Astrocyte of the cerebellum (primary cell): ENCODE data around the gene LRRC36.

Experiments used
- DNase-seq: peaks from one replicate; pipeline ENCODE4 v3.0.0-alpha.2; 2011; ENCODE audit warnings: low read depth
- H3K4me3 ChIP-seq: 2 replicates; pipeline ENCODE4 v1.5.1; 2011; ENCODE audit warnings: mild to moderate bottlenecking, low read depth, low read length, moderate library complexity
- in situ Hi-C: cut with HindIII; loops from 2 replicates; pipeline ENCODE4 v1.10.0; 2017; ENCODE audit warnings: low sequenced_read_pairs
- TF ChIP-seq, protein P1 (sequence below): IDR thresholded peaks from 2 replicates; pipeline ENCODE4 v1.5.1; 2012; ENCODE audit warnings: low read length, low read depth, moderate library complexity, mild to moderate bottlenecking; ENCODE audit errors: missing control alignments

LRRC36 gene

GRCh38 chr16:67326115-67326471 is 522 bp upstream of the LRRC36 start:
- no peak for DNase-seq
- TF ChIP-seq, protein P1, sequence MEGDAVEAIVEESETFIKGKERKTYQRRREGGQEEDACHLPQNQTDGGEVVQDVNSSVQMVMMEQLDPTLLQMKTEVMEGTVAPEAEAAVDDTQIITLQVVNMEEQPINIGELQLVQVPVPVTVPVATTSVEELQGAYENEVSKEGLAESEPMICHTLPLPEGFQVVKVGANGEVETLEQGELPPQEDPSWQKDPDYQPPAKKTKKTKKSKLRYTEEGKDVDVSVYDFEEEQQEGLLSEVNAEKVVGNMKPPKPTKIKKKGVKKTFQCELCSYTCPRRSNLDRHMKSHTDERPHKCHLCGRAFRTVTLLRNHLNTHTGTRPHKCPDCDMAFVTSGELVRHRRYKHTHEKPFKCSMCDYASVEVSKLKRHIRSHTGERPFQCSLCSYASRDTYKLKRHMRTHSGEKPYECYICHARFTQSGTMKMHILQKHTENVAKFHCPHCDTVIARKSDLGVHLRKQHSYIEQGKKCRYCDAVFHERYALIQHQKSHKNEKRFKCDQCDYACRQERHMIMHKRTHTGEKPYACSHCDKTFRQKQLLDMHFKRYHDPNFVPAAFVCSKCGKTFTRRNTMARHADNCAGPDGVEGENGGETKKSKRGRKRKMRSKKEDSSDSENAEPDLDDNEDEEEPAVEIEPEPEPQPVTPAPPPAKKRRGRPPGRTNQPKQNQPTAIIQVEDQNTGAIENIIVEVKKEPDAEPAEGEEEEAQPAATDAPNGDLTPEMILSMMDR: no peak
- in situ Hi-C loops: loop anchor here (5.0 kb wide), 2 partner anchors 41 to 71 kb away; no protein-coding TSS in a partner anchor
- H3K4me3 ChIP-seq: peak overlapping the region; percentile 53

DNA sequence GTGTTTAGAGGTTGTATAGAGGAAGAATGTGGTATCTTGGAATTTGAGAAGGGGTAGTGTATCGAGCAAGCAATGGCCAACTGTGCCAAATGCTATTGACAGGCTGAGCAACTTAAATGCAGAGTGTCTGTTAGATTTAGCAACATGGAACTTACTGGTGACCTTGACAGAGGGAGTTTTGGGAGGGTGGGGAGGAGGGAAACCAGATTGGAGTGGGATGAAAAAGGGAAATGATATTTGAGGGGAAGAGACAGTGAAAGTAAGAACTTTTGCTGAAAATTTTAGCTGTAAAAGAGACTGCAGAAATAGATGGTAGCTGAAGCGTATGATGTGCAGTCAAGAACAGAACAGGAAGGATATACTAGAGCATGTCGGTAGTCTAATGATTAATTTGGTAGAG is 1.1 kb downstream of the LRRC36 start:
- TF ChIP-seq, protein P1: no peak
- in situ Hi-C loops: loop anchor here (5.0 kb wide), 2 partner anchors 40 to 70 kb away; no protein-coding TSS in a partner anchor

GRCh38 chr16:67329901-67330300 is 3.3 kb downstream of the LRRC36 start:
- no peak overlapping the region for H3K4me3 ChIP-seq
- in situ Hi-C loops: loop anchor here (5.0 kb wide), 2 partner anchors 37 to 67 kb away; no protein-coding TSS in a partner anchor
- DNase-seq: no peak
- TF ChIP-seq, protein P1: no peak

More for the DNA sequence above, 1.1 kb downstream of the LRRC36 start:
- H3K4me3 ChIP-seq: no peak overlapping the region
- no peak for DNase-seq

DNA sequence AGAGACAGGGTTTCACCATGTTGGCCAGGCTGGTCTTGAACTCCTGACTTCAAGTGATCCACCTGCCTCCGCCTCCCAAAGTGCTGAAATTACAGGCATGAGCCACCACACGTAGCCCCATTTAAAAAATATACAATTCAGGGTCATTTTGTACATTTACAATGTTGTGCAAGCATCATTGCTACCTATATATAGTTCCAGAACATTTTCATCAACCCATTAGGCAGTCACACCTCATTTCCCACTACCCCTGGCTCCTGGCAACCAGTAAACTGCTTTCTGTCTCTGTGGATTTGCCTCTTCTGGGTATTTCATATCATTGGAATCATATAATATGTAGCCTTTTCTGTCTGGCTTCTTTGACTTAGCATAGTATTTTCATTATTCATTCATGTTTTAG is 6.7 kb downstream of the LRRC36 start:
- DNase-seq: no peak

GRCh38 chr16:67336116-67336515 is 9.5 kb downstream of the LRRC36 start:
- DNase-seq: no peak
- TF ChIP-seq, protein P1: no peak
- in situ Hi-C loops: loop anchor here (5.0 kb wide), 1 partner anchor 74 kb away; no protein-coding TSS in a partner anchor
- no peak overlapping the region for H3K4me3 ChIP-seq

More for the DNA sequence above, 6.7 kb downstream of the LRRC36 start:
- TF ChIP-seq, protein P1: no peak
- H3K4me3 ChIP-seq: no peak overlapping the region
- in situ Hi-C loops: no loop called here

- in situ Hi-C loops: loop anchor here (5.0 kb wide), 1 partner anchor 74 kb away; no protein-coding TSS in a partner anchor
- no peak overlapping the region for H3K4me3 ChIP-seq
- TF ChIP-seq, protein P1: no peak
- DNase-seq: no peak
Observed at GRCh38 chr16:67336648-67337047, 10.0 kb downstream of the LRRC36 start.
